Fibroblast of the aortic adventitia (primary cell): ENCODE measurements around the gene CHRM1. TPM values are rescaled to one million over a fixed set of nuclear protein-coding genes. Genes with fewer than 3 reads are reported as not detected.

ENCODE experiments used
- DNase-seq: peaks from one replicate; pipeline ENCODE4 v3.0.0-alpha.2; 2010; ENCODE audit warnings: low read depth
- H3K4me3 ChIP-seq: 2 replicates; pipeline ENCODE4 v1.5.1; 2011; ENCODE audit warnings: low read depth, mild to moderate bottlenecking, control low read depth, low read length, moderate library complexity
- total RNA-seq: library from RNA; depleted of rRNA; stranded (reverse); fragments of >200 nt; gene quantifications from 2 replicates; pipeline ENCODE4 v1.2.3, GENCODE V29; 2012; ENCODE audit warnings: low replicate concordance
- TF ChIP-seq, protein P1 (sequence below): IDR thresholded peaks from 2 replicates; pipeline ENCODE4 v1.5.1; 2011; ENCODE audit warnings: mild to moderate bottlenecking, low read length, control low read depth, inconsistent platforms; ENCODE audit not compliant: insufficient read depth

CHRM1 gene
- total RNA-seq, 1 donor: not detected

DNA sequence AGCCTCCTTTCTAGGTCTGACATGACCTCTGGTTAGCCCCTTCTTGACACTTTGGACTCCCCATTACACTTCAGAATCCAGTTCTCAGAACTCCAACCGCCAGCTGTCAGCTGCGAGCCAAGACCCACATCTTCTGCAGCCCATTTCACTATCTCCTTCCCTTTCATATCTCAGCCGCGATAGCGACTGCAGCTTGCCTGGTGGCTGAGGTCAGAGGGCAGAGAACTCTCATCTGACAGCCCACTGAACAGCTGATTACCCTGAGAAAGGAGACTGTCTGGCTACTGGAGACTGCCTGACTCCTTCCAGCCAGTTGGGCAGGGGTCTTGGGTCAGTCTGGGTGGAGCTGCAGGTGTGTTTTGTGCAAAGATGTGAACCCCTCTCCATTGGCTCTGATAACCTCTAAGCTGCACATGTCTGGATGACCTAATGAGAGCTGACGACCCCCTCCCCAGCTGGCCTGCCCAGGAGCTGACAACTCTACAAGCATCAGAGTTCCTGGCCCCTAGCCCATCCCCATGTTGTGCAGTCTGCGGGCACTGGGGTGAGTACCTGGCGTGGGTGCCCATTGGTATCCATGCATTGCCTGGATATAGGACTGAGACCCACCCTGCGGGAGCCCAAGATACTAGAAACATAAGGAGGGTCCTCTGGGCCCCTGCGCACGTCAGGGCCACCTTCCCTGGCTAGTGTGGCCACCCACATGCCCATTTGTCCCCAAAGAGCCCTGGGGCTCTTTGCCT lies 1.1 kb downstream of the CHRM1 start:
- H3K4me3 ChIP-seq: no peak overlapping the region
- TF ChIP-seq, protein P1, sequence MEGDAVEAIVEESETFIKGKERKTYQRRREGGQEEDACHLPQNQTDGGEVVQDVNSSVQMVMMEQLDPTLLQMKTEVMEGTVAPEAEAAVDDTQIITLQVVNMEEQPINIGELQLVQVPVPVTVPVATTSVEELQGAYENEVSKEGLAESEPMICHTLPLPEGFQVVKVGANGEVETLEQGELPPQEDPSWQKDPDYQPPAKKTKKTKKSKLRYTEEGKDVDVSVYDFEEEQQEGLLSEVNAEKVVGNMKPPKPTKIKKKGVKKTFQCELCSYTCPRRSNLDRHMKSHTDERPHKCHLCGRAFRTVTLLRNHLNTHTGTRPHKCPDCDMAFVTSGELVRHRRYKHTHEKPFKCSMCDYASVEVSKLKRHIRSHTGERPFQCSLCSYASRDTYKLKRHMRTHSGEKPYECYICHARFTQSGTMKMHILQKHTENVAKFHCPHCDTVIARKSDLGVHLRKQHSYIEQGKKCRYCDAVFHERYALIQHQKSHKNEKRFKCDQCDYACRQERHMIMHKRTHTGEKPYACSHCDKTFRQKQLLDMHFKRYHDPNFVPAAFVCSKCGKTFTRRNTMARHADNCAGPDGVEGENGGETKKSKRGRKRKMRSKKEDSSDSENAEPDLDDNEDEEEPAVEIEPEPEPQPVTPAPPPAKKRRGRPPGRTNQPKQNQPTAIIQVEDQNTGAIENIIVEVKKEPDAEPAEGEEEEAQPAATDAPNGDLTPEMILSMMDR: no peak
- DNase-seq: no peak

DNA sequence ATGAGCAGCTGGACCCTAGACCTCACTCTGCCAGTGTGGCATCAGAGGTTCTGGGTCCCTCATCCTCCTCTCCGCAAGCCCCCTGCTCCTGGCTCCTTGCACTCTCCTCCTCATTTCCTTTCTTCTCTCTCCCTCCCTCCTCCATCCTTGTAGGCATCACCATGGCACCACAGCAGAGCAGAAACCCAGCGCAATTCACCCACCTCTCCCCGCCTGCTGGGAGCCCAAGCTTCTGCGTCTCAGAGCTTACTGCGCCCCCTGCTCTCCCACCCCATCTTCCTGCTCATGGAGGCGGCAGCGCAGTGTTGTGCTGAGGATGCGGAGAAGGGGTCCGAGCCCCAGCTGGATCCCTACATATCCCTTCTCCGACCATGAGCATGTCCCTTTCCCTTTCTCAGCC lies 1.7 kb downstream of the CHRM1 start:
- TF ChIP-seq, protein P1: no peak
- DNase-seq: no peak
- no peak overlapping the region for H3K4me3 ChIP-seq

DNA sequence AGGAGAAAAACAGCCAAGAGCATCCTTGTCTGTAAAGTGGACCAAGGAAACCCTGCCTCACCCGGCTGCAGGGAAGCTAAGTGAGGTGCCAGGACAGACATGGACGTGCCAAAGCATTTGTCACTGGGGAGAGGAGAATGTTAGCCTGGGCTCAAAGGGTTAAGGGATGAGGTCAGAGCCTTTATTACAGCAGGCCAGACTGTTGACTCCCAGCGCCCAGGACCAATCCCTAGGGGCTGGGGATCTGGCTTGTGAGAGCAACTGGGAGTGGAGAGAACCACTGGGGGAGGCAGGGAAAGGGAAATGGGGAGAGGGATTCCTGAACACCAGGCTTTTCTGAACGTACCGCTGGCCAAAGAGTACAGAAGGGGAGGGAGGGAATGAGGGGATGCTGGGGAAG lies 2.6 kb downstream of the CHRM1 start:
- H3K4me3 ChIP-seq: no peak overlapping the region
- DNase-seq: no peak
- TF ChIP-seq, protein P1: no peak

DNA sequence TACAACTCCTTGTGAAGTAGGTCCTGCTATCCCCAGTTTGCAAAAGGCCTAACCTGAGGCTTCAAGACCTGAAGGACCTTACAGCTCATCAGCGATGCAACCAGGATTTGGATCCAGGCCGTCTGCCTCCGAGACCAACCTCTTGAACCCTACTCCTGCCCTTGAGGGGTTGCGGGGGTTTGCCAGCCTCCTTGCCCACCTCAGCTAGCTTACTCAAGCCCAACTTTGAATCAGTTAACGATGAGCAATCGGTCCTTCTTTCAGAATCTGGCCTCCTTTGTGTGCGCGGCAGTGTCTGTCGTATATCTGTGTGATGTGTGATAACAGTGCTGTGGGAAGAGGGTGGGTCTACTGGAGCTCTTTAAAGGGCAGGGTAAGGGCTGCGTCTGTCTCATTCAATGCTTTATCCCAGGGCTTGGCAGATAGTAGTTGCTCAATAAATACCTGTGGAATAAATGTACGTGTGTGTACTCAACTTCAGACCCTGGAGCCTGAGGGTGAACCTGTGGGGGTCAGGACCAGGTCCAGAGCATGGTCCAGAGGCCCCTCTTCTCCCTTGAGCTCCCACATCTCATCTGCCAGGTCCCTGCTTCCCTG lies 3.2 kb downstream of the CHRM1 start:
- H3K4me3 ChIP-seq: no peak overlapping the region
- no peak for DNase-seq
- TF ChIP-seq, protein P1: no peak

DNA sequence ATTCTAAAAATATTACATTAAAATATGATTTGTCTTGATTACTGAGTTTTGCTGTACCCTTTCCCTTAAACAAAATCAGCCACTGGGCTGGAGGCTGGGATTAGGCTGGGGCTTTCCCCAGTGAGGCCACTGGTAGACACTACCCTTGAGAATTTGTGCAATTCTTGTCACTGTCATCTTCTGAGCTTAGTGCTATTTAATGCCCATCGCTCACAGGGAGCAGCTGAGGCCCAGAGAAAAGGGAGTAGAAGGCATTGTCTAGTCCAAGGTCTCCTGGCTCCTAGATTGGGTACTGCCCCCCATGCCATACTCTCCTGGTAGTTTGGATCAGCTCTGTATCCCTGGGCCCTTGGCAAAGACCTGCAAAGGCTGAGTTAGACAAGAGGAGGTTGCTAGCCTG lies 6.7 kb downstream of the CHRM1 start:
- no peak for DNase-seq
- TF ChIP-seq, protein P1: no peak
- no peak overlapping the region for H3K4me3 ChIP-seq

DNA sequence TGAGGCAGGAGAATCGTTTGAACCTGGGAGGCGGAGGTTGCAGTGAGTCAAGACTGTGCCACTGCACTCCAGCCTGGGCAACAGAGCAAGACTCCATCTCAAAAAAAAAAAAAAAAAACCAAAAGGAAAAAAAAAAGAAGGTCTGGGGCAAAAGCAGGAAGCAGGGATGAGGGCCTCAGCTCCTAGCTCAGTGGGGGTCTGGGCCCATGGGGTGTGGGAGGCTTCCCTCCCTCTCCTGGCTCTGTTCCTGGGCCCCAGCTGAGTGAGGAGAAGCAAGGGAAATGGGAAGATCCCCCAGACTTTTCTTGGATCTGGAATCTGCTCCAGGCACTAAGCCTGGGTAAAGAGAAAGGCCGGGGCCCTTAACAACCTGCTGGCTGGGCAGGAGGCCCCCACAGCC lies 8.9 kb downstream of the CHRM1 start:
- no peak overlapping the region for H3K4me3 ChIP-seq
- TF ChIP-seq, protein P1: no peak
- no peak for DNase-seq
